Tibial nerve (tissue), 4 donors: ENCODE measurements around the gene NR2F6.

Experiments used
- EP300 ChIP-seq, 2 donors: sonication (generic); formaldehyde crosslinking; IDR thresholded peaks; one replicate each; pipeline ENCODE4 v1.6.1; 2017; ENCODE audit warnings: antibody characterized with exemption in 2 of 2, mild to moderate bottlenecking in 1 of 2
- TF ChIP-seq, protein P1 (sequence below), 5 experiments: fragments of 200-600 bp in 3 of 5; fragments of 450-650 bp in 2 of 5; sonication (generic) in 3 of 5; IDR thresholded peaks; one replicate each; pipeline ENCODE4 v1.5.1; 2016 to 2019; ENCODE audit warnings: antibody characterized with exemption in 5 of 5, mild to moderate bottlenecking in 3 of 5, moderate library complexity in 2 of 5

GRCh38 chr19:17243211-17243829 is 2.4 kb downstream of the NR2F6 start:
- TF ChIP-seq, protein P1, sequence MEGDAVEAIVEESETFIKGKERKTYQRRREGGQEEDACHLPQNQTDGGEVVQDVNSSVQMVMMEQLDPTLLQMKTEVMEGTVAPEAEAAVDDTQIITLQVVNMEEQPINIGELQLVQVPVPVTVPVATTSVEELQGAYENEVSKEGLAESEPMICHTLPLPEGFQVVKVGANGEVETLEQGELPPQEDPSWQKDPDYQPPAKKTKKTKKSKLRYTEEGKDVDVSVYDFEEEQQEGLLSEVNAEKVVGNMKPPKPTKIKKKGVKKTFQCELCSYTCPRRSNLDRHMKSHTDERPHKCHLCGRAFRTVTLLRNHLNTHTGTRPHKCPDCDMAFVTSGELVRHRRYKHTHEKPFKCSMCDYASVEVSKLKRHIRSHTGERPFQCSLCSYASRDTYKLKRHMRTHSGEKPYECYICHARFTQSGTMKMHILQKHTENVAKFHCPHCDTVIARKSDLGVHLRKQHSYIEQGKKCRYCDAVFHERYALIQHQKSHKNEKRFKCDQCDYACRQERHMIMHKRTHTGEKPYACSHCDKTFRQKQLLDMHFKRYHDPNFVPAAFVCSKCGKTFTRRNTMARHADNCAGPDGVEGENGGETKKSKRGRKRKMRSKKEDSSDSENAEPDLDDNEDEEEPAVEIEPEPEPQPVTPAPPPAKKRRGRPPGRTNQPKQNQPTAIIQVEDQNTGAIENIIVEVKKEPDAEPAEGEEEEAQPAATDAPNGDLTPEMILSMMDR (IDR thresholded peaks at IDR 0.05): no peak
- TF ChIP-seq EP300 (IDR thresholded peaks at IDR 0.05): no peak
